H1 (cell line): ENCODE results near the gene LECT2. TPM values are rescaled to one million over a fixed set of nuclear protein-coding genes. Genes with fewer than 3 reads are reported as not detected.

Experiments
- CTCF ChIA-PET: fragments of 300-600 bp; sonication (Branson Sonifier 250); formaldehyde crosslinking; loops from one replicate; lab custom pipeline; 2021; ENCODE audit not compliant: partially characterized antibody; lab: Charles Lee
- POLR2A ChIA-PET: fragments of 300-600 bp; sonication (Branson Sonifier 250); formaldehyde crosslinking; loops from one replicate; lab custom pipeline; 2021; ENCODE audit warnings: inconsistent platforms; ENCODE audit not compliant: partially characterized antibody; lab: Charles Lee
- DNase-seq, 2 experiments: peaks; one replicate each; pipeline versions ENCODE4 v3.0.0 to v3.0.0-alpha.2; 2010 to 2022; ENCODE audit warnings: low spot score in 2 of 2, low read depth in 1 of 2, mixed read lengths in 1 of 2
- FAIRE-seq: peaks from 2 replicates; lab custom pipeline; 2011; peaks lifted over from hg19 to GRCh38; lab: Jason Lieb, UNC
- H2AFZ ChIP-seq: 2 replicates; pipeline ENCODE4 v1.8.1; 2012; ENCODE audit warnings: low read length, inconsistent platforms
- H2AK5ac ChIP-seq: 2 replicates; pipeline ENCODE4 v1.6.1; 2013; ENCODE audit warnings: low read depth, low read length
- H2BK120ac ChIP-seq: replicated peaks from 2 replicates; pipeline ENCODE3; 2013; ENCODE audit warnings: low read depth, low read length, inconsistent platforms
- H2BK12ac ChIP-seq: 2 replicates; pipeline ENCODE4 v1.6.1; 2013; ENCODE audit warnings: low read depth, low read length
- H2BK15ac ChIP-seq: 2 replicates; pipeline ENCODE4 v1.6.1; 2013; ENCODE audit warnings: low read length
- H2BK20ac ChIP-seq: 2 replicates; pipeline ENCODE4 v1.6.1; 2013; ENCODE audit warnings: low read length
- H2BK5ac ChIP-seq: 2 replicates; pipeline ENCODE4 v1.6.1; 2013; ENCODE audit warnings: low read depth, low read length
- H3K14ac ChIP-seq: 2 replicates; pipeline ENCODE4 v1.6.1; 2013; ENCODE audit warnings: inconsistent platforms; ENCODE audit not compliant: insufficient read length
- H3K18ac ChIP-seq: 2 replicates; pipeline ENCODE4 v1.6.1; 2013; ENCODE audit warnings: low read length; ENCODE audit errors: extremely low read depth
- H3K23ac ChIP-seq: 2 replicates; pipeline ENCODE4 v1.6.1; 2013; ENCODE audit warnings: inconsistent platforms; ENCODE audit not compliant: insufficient read length
- H3K23me2 ChIP-seq: 2 replicates; pipeline ENCODE4 v1.6.1; 2013; ENCODE audit warnings: low read depth, low read length
- H3K27ac ChIP-seq: 2 replicates; pipeline ENCODE4 v1.6.1; 2011; ENCODE audit warnings: low read depth, low read length, inconsistent platforms
- H3K27me3 ChIP-seq, 4 experiments: replicated peaks in 1 of 4; 1 replicate in 1 of 4; 2 replicates in 3 of 4; pipeline versions ENCODE4 v1.6.1 to v1.8.1; 2011 to 2013; ENCODE audit warnings: low read length in 3 of 4, mild to moderate bottlenecking in 3 of 4, inconsistent platforms in 2 of 4, mixed read lengths in 2 of 4, moderate library complexity in 1 of 4; ENCODE audit not compliant: control insufficient read depth in 3 of 4, insufficient read depth in 3 of 4; ENCODE audit errors: extremely low read depth in 1 of 4
- H3K36me3 ChIP-seq, 4 experiments: 2 replicates each; pipeline versions ENCODE4 v1.6.1 to v1.8.1; 2011 to 2013; ENCODE audit warnings: mild to moderate bottlenecking in 4 of 4, low read length in 3 of 4, moderate library complexity in 2 of 4, control low read depth in 1 of 4, inconsistent platforms in 1 of 4; ENCODE audit not compliant: insufficient read depth in 4 of 4, control insufficient read depth in 2 of 4
- H3K4ac ChIP-seq: replicated peaks from 2 replicates; pipeline ENCODE3; 2013; ENCODE audit warnings: low read length, low read depth, mixed read lengths, inconsistent platforms; ENCODE audit not compliant: insufficient read length
- H3K4me1 ChIP-seq, 4 experiments: replicated peaks in 1 of 4; 1 replicate in 1 of 4; 2 replicates in 3 of 4; pipeline versions ENCODE4 v1.6.1 to v1.8.1; 2011 to 2013; ENCODE audit warnings: low read length in 3 of 4, inconsistent platforms in 2 of 4, mixed read lengths in 1 of 4; ENCODE audit not compliant: insufficient read depth in 4 of 4, control insufficient read depth in 3 of 4
- H3K4me2 ChIP-seq, 2 experiments: 2 replicates each; pipeline versions ENCODE4 v1.6.1 to v1.8.1; 2011 to 2013; ENCODE audit warnings: low read depth in 2 of 2, low read length in 2 of 2, control low read depth in 1 of 2, inconsistent platforms in 1 of 2, mild to moderate bottlenecking in 1 of 2; ENCODE audit not compliant: insufficient read depth in 1 of 2
- H3K4me3 ChIP-seq, 4 experiments: fragments of 200-600, 300-600 bp in 1 of 4; sonication (generic), shearing (Covaris generic), sonication (Bioruptor Twin) in 1 of 4; 2 replicates each; pipeline versions ENCODE4 v1.5.1 to v1.8.1; 2011 to 2016; ENCODE audit warnings: low read length in 4 of 4, low read depth in 3 of 4, control low read depth in 2 of 4, inconsistent platforms in 2 of 4, mild to moderate bottlenecking in 2 of 4, mixed read lengths in 1 of 4, moderate library complexity in 1 of 4; ENCODE audit not compliant: insufficient read depth in 2 of 4; ENCODE audit errors: extremely low read depth in 1 of 4
- H3K56ac ChIP-seq: replicated peaks from 2 replicates; pipeline ENCODE3; 2013; ENCODE audit warnings: low read depth, mild to moderate bottlenecking, mixed read lengths, low read length, inconsistent platforms; ENCODE audit not compliant: insufficient read length
- H3K79me1 ChIP-seq: 2 replicates; pipeline ENCODE4 v1.6.1; 2013; ENCODE audit warnings: low read depth, low read length, control low read depth
- H3K79me2 ChIP-seq, 2 experiments: 2 replicates each; pipeline versions ENCODE4 v1.6.1 to v1.8.1; 2012 to 2013; ENCODE audit warnings: low read length in 2 of 2, mild to moderate bottlenecking in 2 of 2, inconsistent platforms in 1 of 2; ENCODE audit not compliant: insufficient read depth in 2 of 2, control insufficient read depth in 1 of 2
- H3K9ac ChIP-seq, 4 experiments: replicated peaks in 1 of 4; 1 replicate in 1 of 4; 2 replicates in 3 of 4; pipeline versions ENCODE4 v1.6.1 to v1.8.1; 2011 to 2013; ENCODE audit warnings: low read depth in 3 of 4, low read length in 3 of 4, control low read depth in 2 of 4, mild to moderate bottlenecking in 2 of 4, moderate library complexity in 2 of 4, inconsistent platforms in 1 of 4; ENCODE audit errors: extremely low read depth in 1 of 4
- H3K9me3 ChIP-seq, 2 experiments: 2 replicates each; pipeline versions ENCODE4 v1.6.1 to v1.8.1; 2012 to 2013; ENCODE audit warnings: mild to moderate bottlenecking in 2 of 2, moderate library complexity in 2 of 2, control low read depth in 1 of 2, inconsistent platforms in 1 of 2, low read depth in 1 of 2, low read length in 1 of 2, mixed read lengths in 1 of 2; ENCODE audit not compliant: insufficient read depth in 2 of 2
- H4K20me1 ChIP-seq, 2 experiments: replicated peaks in 1 of 2; 2 replicates each; pipeline versions ENCODE3 to v1.8.1; 2011 to 2013; ENCODE audit warnings: inconsistent platforms in 2 of 2, low read length in 2 of 2, mild to moderate bottlenecking in 1 of 2; ENCODE audit not compliant: insufficient read depth in 2 of 2, control insufficient read depth in 1 of 2
- H4K5ac ChIP-seq: 2 replicates; pipeline ENCODE4 v1.6.1; 2013; ENCODE audit warnings: low read length, low read depth, mixed read lengths, inconsistent platforms; ENCODE audit not compliant: insufficient read length
- H4K8ac ChIP-seq: 2 replicates; pipeline ENCODE4 v1.8.0; 2013; ENCODE audit warnings: mild to moderate bottlenecking, moderate library complexity, low read length, inconsistent platforms; ENCODE audit not compliant: insufficient read depth; ENCODE audit errors: extremely low read depth
- H4K91ac ChIP-seq: replicated peaks from 2 replicates; pipeline ENCODE3; 2013; ENCODE audit warnings: low read length, mixed read lengths, inconsistent platforms; ENCODE audit not compliant: insufficient read length
- CTCF ChIP-seq, 3 experiments: IDR thresholded peaks; 1 replicate in 2 of 3; 2 replicates in 1 of 3; pipeline versions ENCODE4 v1.5.1 to v1.6.1; 2011; ENCODE audit warnings: low read length in 3 of 3, mild to moderate bottlenecking in 3 of 3, inconsistent platforms in 2 of 3, low read depth in 1 of 3, moderate library complexity in 1 of 3; ENCODE audit not compliant: insufficient read depth in 1 of 3; ENCODE audit errors: control extremely low read depth in 1 of 3
- HDAC6 ChIP-seq: IDR thresholded peaks from one replicate; pipeline ENCODE4 v1.7.1; 2012; ENCODE audit warnings: low read depth, mild to moderate bottlenecking, inconsistent platforms, low read length, moderate library complexity
- RAD21 ChIP-seq, 2 experiments: IDR thresholded peaks in 1 of 2; conservative IDR thresholded peaks in 1 of 2; 2 replicates each; pipeline ENCODE4 v1.6.1; 2011; ENCODE audit warnings: low read depth in 2 of 2, low read length in 2 of 2, improper control_type of control experiment in 1 of 2, inconsistent platforms in 1 of 2, mild to moderate bottlenecking in 1 of 2, moderate library complexity in 1 of 2
- TBP ChIP-seq: IDR thresholded peaks from 2 replicates; pipeline ENCODE4 v1.6.1; 2011; ENCODE audit warnings: low read depth, low read length, improper control_type of control experiment
- USF2 ChIP-seq: IDR thresholded peaks from 2 replicates; pipeline ENCODE4 v1.6.1; 2011; ENCODE audit warnings: low read length, improper control_type of control experiment
- WGBS, 2 experiments: shearing (Covaris generic) in 1 of 2; methylation state at CpG; one replicate each; pipeline versions ENCODE4 v1.1.6 to v1.1.7; 2013 to 2015; ENCODE audit warnings: low lambda C conversion rate in 2 of 2, mixed read lengths in 2 of 2, inconsistent platforms in 1 of 2, low coverage in 1 of 2, missing lambda C conversion rate in 1 of 2; ENCODE audit not compliant: insufficient replicate concordance in 2 of 2, insufficient coverage in 1 of 2, insufficient read length in 1 of 2; ENCODE audit errors: extremely low coverage in 1 of 2, missing lambda C conversion rate in 1 of 2; 5-methylcytosine and 5-hydroxymethylcytosine counted together
- polyA plus RNA-seq, 7 experiments: library from polyadenylated mRNA; depleted of rRNA in 3 of 7; stranded (reverse) in 5 of 7; unstranded in 2 of 7; fragments of >200 nt in 5 of 7; fragments of 200-250 nt in 2 of 7; gene quantifications; 1 replicate in 5 of 7; 2 replicates in 1 of 7; 4 replicates in 1 of 7; pipeline versions ENCODE4 v1.2.1 to v1.2.3, GENCODE V29; 2011 to 2013; ENCODE audit warnings: missing spikeins in 2 of 7, mixed read lengths in 2 of 7
- total RNA-seq: library from RNA; stranded (reverse); fragmentation: NEBNext Ultra II Directional; extraction: Animal tissue kit (Norgen Biotek cat#: 25700); gene quantifications from 2 replicates; pipeline ENCODE4 v1.2.1, GENCODE V29; 2021

Gene LECT2
- total and polyA plus RNA-seq, 2 of the 8 experiments (the other 6 are each of a cell fraction or from before 2014, with no cell fraction given): not detected

- H3K79me1 ChIP-seq: no peaks in the 10 kb centered on the region
- H3K23me2 ChIP-seq: no peaks in the 10 kb centered on the region
- CTCF ChIA-PET: interaction anchor here (0.6 to 2.7 kb wide), 27 partner anchors 8 to 1943 kb away, joined by 3 to 20 read pairs (median 3); partner anchors contain the start of gene TGFBI
- no peak overlapping the region for H2BK12ac ChIP-seq
- POLR2A ChIA-PET: no interaction called here
- no peaks in the 10 kb centered on the region for H3K9me3 ChIP-seq
- H3K36me3 ChIP-seq: no peaks in the 10 kb centered on the region
- H3K27ac ChIP-seq: no peak overlapping the region
- no peaks in the 10 kb centered on the region for H3K27me3 ChIP-seq
- H2AK5ac ChIP-seq: no peak overlapping the region
- no peaks in the 10 kb centered on the region for H4K20me1 ChIP-seq
- no peak for DNase-seq
- H2BK5ac ChIP-seq: no peak overlapping the region
- no peak overlapping the region for H2BK120ac ChIP-seq
- no peak overlapping the region for H3K4me2 ChIP-seq
- no peak overlapping the region for H3K4me3 ChIP-seq
- no peak overlapping the region for H3K56ac ChIP-seq
- H3K23ac ChIP-seq: no peak overlapping the region
- no peak overlapping the region for H4K5ac ChIP-seq
- no peak overlapping the region for H3K14ac ChIP-seq
- no peak overlapping the region for H2BK20ac ChIP-seq
- no peak overlapping the region for H3K9ac ChIP-seq
- H3K4me1 ChIP-seq: peaks cover 0 to 1% (median 0%) of the 10 kb centered on the region in 4 experiments; a peak in 1 of 7 replicates
- no peak overlapping the region for H3K4ac ChIP-seq
- no peak overlapping the region for H4K91ac ChIP-seq
- no peak overlapping the region for H2AFZ ChIP-seq
- H3K79me2 ChIP-seq: no peaks in the 10 kb centered on the region
- no peak overlapping the region for H3K18ac ChIP-seq
- 3% methylated on average over 3 of the region's 3 CpGs; no CpG with 5 or more reads in 1 of the 2 experiments for WGBS, 2 experiments
- FAIRE-seq: peak; percentile 97
- TF ChIP-seq CTCF (IDR thresholded peaks at IDR 0.05; ENCODE audit: control extremely low read depth in 1 of 3, insufficient read depth in 1 of 3, low read depth in 1 of 3, low read length in 3 of 3) (peak in 2 of 3 experiments; percentile 79 to 80; a peak in 3 of 4 replicates), TBP (no peak), USF2 (no peak), RAD21 (IDR thresholded peaks at IDR 0.05 in 1 of 2, conservative IDR thresholded peaks at IDR 0.05 in 1 of 2; ENCODE audit: low read depth in 2 of 2, low read length in 2 of 2) (peak; percentile 77 to 83), HDAC6 (no peak)
- no peak overlapping the region for H4K8ac ChIP-seq
- no peak overlapping the region for H2BK15ac ChIP-seq
Measured at GRCh38 chr5:135944967-135945560, 9.7 kb downstream of the LECT2 start.
